Measurements from ENCODE around the gene TM9SF4.

TM9SF4 gene

DNA sequence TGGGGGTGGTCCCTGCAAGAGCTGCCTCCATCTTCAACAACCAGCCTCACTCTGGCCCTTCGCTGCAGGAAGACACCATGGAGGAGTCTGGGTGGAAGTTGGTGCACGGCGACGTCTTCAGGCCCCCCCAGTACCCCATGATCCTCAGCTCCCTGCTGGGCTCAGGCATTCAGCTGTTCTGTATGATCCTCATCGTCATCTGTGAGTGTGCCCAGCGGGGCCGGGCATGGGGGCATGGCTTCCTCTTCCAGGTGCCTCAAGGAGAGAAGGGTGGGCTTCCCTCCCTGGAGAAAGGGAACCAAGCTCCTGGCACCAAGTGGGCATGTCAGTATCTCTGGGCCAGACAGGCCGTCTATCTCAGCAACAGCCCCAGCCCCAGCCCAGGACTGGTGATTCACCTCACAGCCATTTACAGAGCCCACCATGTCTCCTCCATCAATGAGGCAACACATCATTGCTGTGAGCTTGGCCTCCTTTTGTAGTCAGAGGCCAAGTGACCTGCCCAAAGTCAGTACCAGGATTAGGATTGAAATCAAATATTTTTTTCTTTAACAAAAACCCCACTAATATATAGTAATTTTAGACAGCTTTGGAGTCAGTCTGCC is 40.2 kb downstream of the TM9SF4 start:
- Histone ChIP-seq H3K18ac (ENCODE audit: low read length) (no peak overlapping the region), H3K4me2 (ENCODE audit: low read length) (no peak overlapping the region), H3K23ac (ENCODE audit: low read length) (no peak overlapping the region), H3K9me3 (ENCODE audit: insufficient read depth, low read depth, low read length) (peaks cover 3% of the 10 kb centered on the region), H2BK120ac (ENCODE audit: insufficient read depth, low read length, poor library complexity) (no peak overlapping the region), H3K36me3 (ENCODE audit: control insufficient read depth in 1 of 2, insufficient read depth in 2 of 2, low read length in 2 of 2) (peaks cover 58 to 67% of the 10 kb centered on the region in 2 experiments), H3K27me3 (ENCODE audit: insufficient read depth, low read length) (no peaks in the 10 kb centered on the region), H3K27ac (ENCODE audit: low read depth, low read length) (no peak overlapping the region), H4K8ac (ENCODE audit: low read depth, low read length) (no peak overlapping the region), H3K79me1 (ENCODE audit: low read length) (no peaks in the 10 kb centered on the region), H3K4me3 (ENCODE audit: low read depth, low read length) (no peak overlapping the region), H4K12ac (ENCODE audit: low read depth, low read length) (no peak overlapping the region), H3K14ac (ENCODE audit: low read length) (no peak overlapping the region), H3K4me1 (ENCODE audit: control insufficient read depth in 1 of 2, insufficient read depth in 2 of 2, low read length in 2 of 2) (no peaks in the 10 kb centered on the region), H2AFZ (ENCODE audit: insufficient read depth, low read length, poor library complexity) (no peak overlapping the region), H2AK5ac (ENCODE audit: low read length) (no peak overlapping the region), H2BK5ac (ENCODE audit: low read depth, low read length, poor library complexity) (no peak overlapping the region), H3K9ac (ENCODE audit: low read length) (no peak overlapping the region), H3K4ac (ENCODE audit: low read depth, low read length) (no peak overlapping the region), H2BK12ac (ENCODE audit: low read length) (no peak overlapping the region), H4K91ac (ENCODE audit: low read depth, low read length) (no peak overlapping the region), H3K79me2 (ENCODE audit: control insufficient read depth, insufficient read depth, low read length, poor library complexity) (no peaks in the 10 kb centered on the region)
- no CpG with 5 or more reads among the region's 8 CpGs for WGBS (ENCODE audit: extremely low coverage, insufficient coverage, insufficient read length)
- DNase-seq, result no peak

DNA sequence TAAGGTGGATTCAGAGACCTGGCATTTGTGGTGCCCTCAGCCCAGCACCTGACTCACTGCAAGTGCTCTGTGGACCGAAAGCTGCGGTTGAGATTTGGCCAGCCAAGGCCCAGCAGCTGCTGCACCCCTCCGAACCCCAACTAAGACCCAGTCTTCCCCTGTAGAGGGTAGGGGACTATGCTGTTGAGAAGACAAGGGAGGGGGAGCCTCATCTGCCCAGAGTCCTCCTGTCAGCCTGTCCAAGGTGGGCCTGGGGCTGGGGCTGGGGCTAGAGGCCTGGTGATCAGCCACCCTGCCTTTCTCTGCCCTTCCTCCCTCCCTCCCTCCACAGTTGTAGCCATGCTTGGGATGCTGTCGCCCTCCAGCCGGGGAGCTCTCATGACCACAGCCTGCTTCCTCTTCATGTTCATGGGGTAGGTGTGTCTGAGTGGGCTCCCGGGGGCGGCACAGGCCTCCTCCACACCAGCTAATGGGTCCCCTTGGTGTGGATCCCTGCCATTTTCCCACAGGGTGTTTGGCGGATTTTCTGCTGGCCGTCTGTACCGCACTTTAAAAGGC is 40.9 kb downstream of the TM9SF4 start:
- Histone ChIP-seq H3K27ac (ENCODE audit: low read depth, low read length) (no peak overlapping the region), H3K36me3 (ENCODE audit: control insufficient read depth in 1 of 2, insufficient read depth in 2 of 2, low read length in 2 of 2) (peaks cover 55 to 65% of the 10 kb centered on the region in 2 experiments), H3K79me1 (ENCODE audit: low read length) (no peaks in the 10 kb centered on the region), H3K4me1 (ENCODE audit: control insufficient read depth in 1 of 2, insufficient read depth in 2 of 2, low read length in 2 of 2) (no peaks in the 10 kb centered on the region), H3K4me3 (ENCODE audit: low read depth, low read length) (no peak overlapping the region), H3K18ac (ENCODE audit: low read length) (no peak overlapping the region), H4K91ac (ENCODE audit: low read depth, low read length) (no peak overlapping the region), H3K14ac (ENCODE audit: low read length) (no peak overlapping the region), H2BK5ac (ENCODE audit: low read depth, low read length, poor library complexity) (no peak overlapping the region), H2BK120ac (ENCODE audit: insufficient read depth, low read length, poor library complexity) (no peak overlapping the region), H3K4ac (ENCODE audit: low read depth, low read length) (no peak overlapping the region), H2BK12ac (ENCODE audit: low read length) (no peak overlapping the region), H4K8ac (ENCODE audit: low read depth, low read length) (no peak overlapping the region), H3K9ac (ENCODE audit: low read length) (no peak overlapping the region), H3K27me3 (ENCODE audit: insufficient read depth, low read length) (no peaks in the 10 kb centered on the region), H3K79me2 (ENCODE audit: control insufficient read depth, insufficient read depth, low read length, poor library complexity) (no peaks in the 10 kb centered on the region), H3K9me3 (ENCODE audit: insufficient read depth, low read depth, low read length) (peaks cover 3% of the 10 kb centered on the region), H4K12ac (ENCODE audit: low read depth, low read length) (no peak overlapping the region), H3K23ac (ENCODE audit: low read length) (no peak overlapping the region), H3K4me2 (ENCODE audit: low read length) (no peak overlapping the region), H2AFZ (ENCODE audit: insufficient read depth, low read length, poor library complexity) (no peak overlapping the region), H2AK5ac (ENCODE audit: low read length) (no peak overlapping the region)
- no CpG with 5 or more reads among the region's 10 CpGs for WGBS (ENCODE audit: extremely low coverage, insufficient coverage, insufficient read length)
- DNase-seq, result no peak

DNA sequence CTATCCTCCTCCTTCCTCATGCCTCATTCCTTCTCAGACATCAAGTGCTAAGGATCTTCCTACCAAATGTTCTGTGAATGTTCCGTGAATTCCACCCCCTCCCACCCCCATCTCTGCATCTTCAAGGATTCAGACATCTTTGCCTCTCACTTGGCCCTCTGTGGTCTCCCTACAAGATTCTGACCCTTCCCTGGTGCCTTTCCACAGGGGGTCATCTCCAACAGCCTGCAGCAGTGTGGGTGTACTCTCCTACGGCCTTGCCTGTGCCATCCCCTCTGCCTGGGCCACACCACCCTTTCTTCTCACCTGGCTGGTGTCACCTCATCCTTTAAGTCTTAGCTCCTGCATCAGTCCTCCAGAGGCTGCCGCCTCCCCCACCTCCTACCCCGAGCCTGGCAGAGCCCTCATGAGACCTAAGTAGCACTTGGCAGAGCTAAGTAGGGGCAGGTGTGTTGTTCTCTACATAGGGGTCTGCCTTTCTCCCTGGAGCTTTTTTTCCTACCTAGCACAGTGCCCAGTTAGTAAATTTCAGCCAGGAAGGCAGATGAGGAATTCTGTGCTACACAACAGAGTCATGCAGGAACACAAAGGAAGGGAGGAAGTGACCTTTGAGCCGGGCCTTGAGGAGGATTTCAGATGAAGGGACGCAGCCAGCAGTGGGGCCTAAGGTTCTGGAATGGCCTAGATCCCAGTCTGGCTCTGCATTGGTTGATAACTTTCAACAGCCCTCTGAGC is 43.1 kb downstream of the TM9SF4 start:
- Histone ChIP-seq H3K9me3 (ENCODE audit: insufficient read depth, low read depth, low read length) (no peaks in the 10 kb centered on the region), H3K14ac (ENCODE audit: low read length) (no peak overlapping the region), H3K4me2 (ENCODE audit: low read length) (no peak overlapping the region), H2BK120ac (ENCODE audit: insufficient read depth, low read length, poor library complexity) (no peak overlapping the region), H2AK5ac (ENCODE audit: low read length) (no peak overlapping the region), H3K9ac (ENCODE audit: low read length) (no peak overlapping the region), H3K23ac (ENCODE audit: low read length) (no peak overlapping the region), H3K79me1 (ENCODE audit: low read length) (no peaks in the 10 kb centered on the region), H2BK5ac (ENCODE audit: low read depth, low read length, poor library complexity) (no peak overlapping the region), H3K27ac (ENCODE audit: low read depth, low read length) (no peak overlapping the region), H3K79me2 (ENCODE audit: control insufficient read depth, insufficient read depth, low read length, poor library complexity) (no peaks in the 10 kb centered on the region), H2BK12ac (ENCODE audit: low read length) (no peak overlapping the region), H3K4me1 (ENCODE audit: control insufficient read depth in 1 of 2, insufficient read depth in 2 of 2, low read length in 2 of 2) (no peaks in the 10 kb centered on the region), H3K4me3 (ENCODE audit: low read depth, low read length) (no peak overlapping the region), H3K27me3 (ENCODE audit: insufficient read depth, low read length) (no peaks in the 10 kb centered on the region), H2AFZ (ENCODE audit: insufficient read depth, low read length, poor library complexity) (no peak overlapping the region), H4K12ac (ENCODE audit: low read depth, low read length) (no peak overlapping the region), H4K8ac (ENCODE audit: low read depth, low read length) (no peak overlapping the region), H3K18ac (ENCODE audit: low read length) (no peak overlapping the region), H3K4ac (ENCODE audit: low read depth, low read length) (no peak overlapping the region), H3K36me3 (ENCODE audit: control insufficient read depth in 1 of 2, insufficient read depth in 2 of 2, low read length in 2 of 2) (peaks cover 45 to 53% of the 10 kb centered on the region in 2 experiments), H4K91ac (ENCODE audit: low read depth, low read length) (no peak overlapping the region)
- no CpG with 5 or more reads among the region's 6 CpGs for WGBS (ENCODE audit: extremely low coverage, insufficient coverage, insufficient read length)
- no peak for DNase-seq

DNA sequence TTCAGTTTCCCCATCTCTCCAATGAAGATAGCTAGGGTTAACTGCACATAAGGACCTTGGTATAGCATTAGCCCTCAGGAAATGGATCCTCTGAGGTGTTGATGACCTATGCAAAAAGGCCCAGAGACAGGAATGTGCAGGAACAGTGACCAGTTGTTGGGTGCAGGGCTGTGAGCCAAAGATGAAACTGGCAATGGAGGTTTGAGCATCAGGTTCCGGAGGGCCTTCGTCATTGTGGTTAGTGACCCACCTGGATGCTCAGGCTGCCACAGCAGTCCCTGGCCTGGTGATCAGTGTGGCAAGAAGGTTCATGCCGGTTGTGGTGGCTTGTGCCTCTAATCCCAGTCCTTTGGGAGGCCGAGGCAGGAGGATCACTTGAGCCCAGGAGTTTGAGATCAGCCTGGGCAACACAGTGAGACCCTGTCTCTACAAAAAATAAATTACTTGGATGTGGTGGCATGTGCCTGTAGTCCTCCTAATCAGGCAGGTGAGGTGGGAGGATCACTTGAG is 43.7 kb downstream of the TM9SF4 start:
- no peak overlapping the region for H3K4me2 ChIP-seq (ENCODE audit: low read length)
- H3K18ac ChIP-seq (ENCODE audit: low read length), result no peak overlapping the region
- no peak overlapping the region for H2BK120ac ChIP-seq (ENCODE audit: insufficient read depth, low read length, poor library complexity)
- peaks cover 50 to 59% of the 10 kb centered on the region in 2 experiments for H3K36me3 ChIP-seq (ENCODE audit: control insufficient read depth in 1 of 2, insufficient read depth in 2 of 2, low read length in 2 of 2)
- no peak overlapping the region for H3K27ac ChIP-seq (ENCODE audit: low read depth, low read length)
- no CpG with 5 or more reads among the region's 4 CpGs for WGBS (ENCODE audit: extremely low coverage, insufficient coverage, insufficient read length)
- DNase-seq, result no peak
- no peaks in the 10 kb centered on the region for H3K4me1 ChIP-seq (ENCODE audit: control insufficient read depth in 1 of 2, insufficient read depth in 2 of 2, low read length in 2 of 2)
- no peak overlapping the region for H3K14ac ChIP-seq (ENCODE audit: low read length)
- H3K4ac ChIP-seq (ENCODE audit: low read depth, low read length), result no peak overlapping the region
- H2BK5ac ChIP-seq (ENCODE audit: low read depth, low read length, poor library complexity), result no peak overlapping the region
- H3K23ac ChIP-seq (ENCODE audit: low read length), result no peak overlapping the region
- no peak overlapping the region for H2BK12ac ChIP-seq (ENCODE audit: low read length)
- H3K27me3 ChIP-seq (ENCODE audit: insufficient read depth, low read length), result no peaks in the 10 kb centered on the region
- no peaks in the 10 kb centered on the region for H3K9me3 ChIP-seq (ENCODE audit: insufficient read depth, low read depth, low read length)
- no peaks in the 10 kb centered on the region for H3K79me1 ChIP-seq (ENCODE audit: low read length)
- no peak overlapping the region for H4K91ac ChIP-seq (ENCODE audit: low read depth, low read length)
- H3K79me2 ChIP-seq (ENCODE audit: control insufficient read depth, insufficient read depth, low read length, poor library complexity), result no peaks in the 10 kb centered on the region
- H2AK5ac ChIP-seq (ENCODE audit: low read length), result no peak overlapping the region
- no peak overlapping the region for H3K4me3 ChIP-seq (ENCODE audit: low read depth, low read length)
- no peak overlapping the region for H2AFZ ChIP-seq (ENCODE audit: insufficient read depth, low read length, poor library complexity)
- H3K9ac ChIP-seq (ENCODE audit: low read length), result no peak overlapping the region
- no peak overlapping the region for H4K12ac ChIP-seq (ENCODE audit: low read depth, low read length)
- H4K8ac ChIP-seq (ENCODE audit: low read depth, low read length), result no peak overlapping the region
